HUES48 (cell line): ENCODE measurements around the gene UQCRHL.

Experiments used
- H3K27ac ChIP-seq: one replicate; pipeline ENCODE4 v1.7.0; 2013; ENCODE audit warnings: low read depth, low read length, inconsistent platforms
- H3K27me3 ChIP-seq: 2 replicates; pipeline ENCODE4 v1.6.1; 2013; ENCODE audit warnings: mild to moderate bottlenecking, low read length; ENCODE audit not compliant: control insufficient read depth, insufficient read depth
- H3K36me3 ChIP-seq: 2 replicates; pipeline ENCODE4 v1.6.1; 2013; ENCODE audit warnings: low read length; ENCODE audit not compliant: control insufficient read depth, insufficient read depth
- H3K4me1 ChIP-seq: 2 replicates; pipeline ENCODE4 v1.6.1; 2013; ENCODE audit warnings: mild to moderate bottlenecking, low read length; ENCODE audit not compliant: control insufficient read depth, insufficient read depth
- H3K4me3 ChIP-seq: 2 replicates; pipeline ENCODE4 v1.5.1; 2013; ENCODE audit warnings: mild to moderate bottlenecking, low read depth, low read length
- H3K9ac ChIP-seq: 2 replicates; pipeline ENCODE4 v1.6.1; 2013; ENCODE audit warnings: mild to moderate bottlenecking, low read depth, low read length, moderate library complexity
- H3K9me3 ChIP-seq: 2 replicates; pipeline ENCODE4 v1.6.1; 2013; ENCODE audit warnings: low read length; ENCODE audit not compliant: control insufficient read depth, insufficient read depth

UQCRHL gene

DNA sequence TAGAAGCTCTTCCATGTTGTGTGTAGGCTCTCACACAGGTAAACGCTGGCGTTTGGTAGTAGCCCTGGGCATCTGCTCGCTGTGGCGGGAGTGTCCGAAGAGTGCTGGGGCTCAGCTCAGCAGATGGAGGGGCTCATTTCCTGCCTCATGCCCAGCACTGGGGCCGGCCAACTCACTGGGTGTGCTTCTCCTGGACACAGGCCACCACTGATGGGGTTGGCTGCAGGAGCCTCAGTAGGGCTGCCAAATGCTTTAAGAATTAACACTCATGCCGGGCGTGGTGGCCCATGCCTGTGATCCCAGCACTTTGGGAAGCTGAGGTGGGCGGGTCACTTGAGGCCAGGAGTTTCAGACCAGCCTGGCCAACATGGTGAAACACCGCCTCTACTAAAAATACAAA lies 20.9 kb downstream of the UQCRHL start:
- Histone ChIP-seq H3K27me3 (no peaks in the 10 kb centered on the region), H3K9ac (no peak overlapping the region), H3K4me3 (no peak overlapping the region), H3K27ac (no peak overlapping the region), H3K9me3 (no peaks in the 10 kb centered on the region), H3K36me3 (peaks cover 31% of the 10 kb centered on the region), H3K4me1 (no peaks in the 10 kb centered on the region)

DNA sequence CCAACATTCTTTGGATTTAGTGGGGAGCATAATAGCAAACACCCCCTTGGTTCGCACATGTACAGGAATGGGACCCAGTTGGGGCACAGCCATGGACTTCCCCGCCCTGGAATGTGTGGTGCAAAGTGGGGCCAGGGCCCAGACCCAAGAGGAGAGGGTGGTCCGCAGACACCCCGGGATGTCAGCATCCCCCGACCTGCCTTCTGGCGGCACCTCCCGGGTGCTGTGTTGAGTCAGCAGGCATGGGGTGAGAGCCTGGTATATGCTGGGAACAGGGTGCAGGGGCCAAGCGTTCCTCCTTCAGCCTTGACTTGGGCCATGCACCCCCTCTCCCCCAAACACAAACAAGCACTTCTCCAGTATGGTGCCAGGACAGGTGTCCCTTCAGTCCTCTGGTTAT lies 21.8 kb downstream of the UQCRHL start:
- H3K27me3 ChIP-seq: no peaks in the 10 kb centered on the region
- no peak overlapping the region for H3K4me3 ChIP-seq
- H3K4me1 ChIP-seq: no peaks in the 10 kb centered on the region
- no peaks in the 10 kb centered on the region for H3K9me3 ChIP-seq
- no peak overlapping the region for H3K27ac ChIP-seq
- H3K36me3 ChIP-seq: peaks cover 38% of the 10 kb centered on the region
- H3K9ac ChIP-seq: no peak overlapping the region

- Histone ChIP-seq H3K9ac (no peak overlapping the region), H3K4me3 (no peak overlapping the region), H3K9me3 (no peaks in the 10 kb centered on the region), H3K36me3 (peaks cover 74% of the 10 kb centered on the region), H3K27me3 (no peaks in the 10 kb centered on the region), H3K4me1 (no peaks in the 10 kb centered on the region), H3K27ac (no peak overlapping the region)
These were observed 29.3 kb downstream of the UQCRHL start for GRCh38 chr1:15777909-15778707.

- H3K36me3 ChIP-seq: peaks cover 77% of the 10 kb centered on the region
- no peaks in the 10 kb centered on the region for H3K9me3 ChIP-seq
- no peak overlapping the region for H3K27ac ChIP-seq
- H3K4me1 ChIP-seq: no peaks in the 10 kb centered on the region
- H3K9ac ChIP-seq: no peak overlapping the region
- no peaks in the 10 kb centered on the region for H3K27me3 ChIP-seq
- H3K4me3 ChIP-seq: no peak overlapping the region
These were observed 31.7 kb downstream of the UQCRHL start for GRCh38 chr1:15775706-15776105.

DNA sequence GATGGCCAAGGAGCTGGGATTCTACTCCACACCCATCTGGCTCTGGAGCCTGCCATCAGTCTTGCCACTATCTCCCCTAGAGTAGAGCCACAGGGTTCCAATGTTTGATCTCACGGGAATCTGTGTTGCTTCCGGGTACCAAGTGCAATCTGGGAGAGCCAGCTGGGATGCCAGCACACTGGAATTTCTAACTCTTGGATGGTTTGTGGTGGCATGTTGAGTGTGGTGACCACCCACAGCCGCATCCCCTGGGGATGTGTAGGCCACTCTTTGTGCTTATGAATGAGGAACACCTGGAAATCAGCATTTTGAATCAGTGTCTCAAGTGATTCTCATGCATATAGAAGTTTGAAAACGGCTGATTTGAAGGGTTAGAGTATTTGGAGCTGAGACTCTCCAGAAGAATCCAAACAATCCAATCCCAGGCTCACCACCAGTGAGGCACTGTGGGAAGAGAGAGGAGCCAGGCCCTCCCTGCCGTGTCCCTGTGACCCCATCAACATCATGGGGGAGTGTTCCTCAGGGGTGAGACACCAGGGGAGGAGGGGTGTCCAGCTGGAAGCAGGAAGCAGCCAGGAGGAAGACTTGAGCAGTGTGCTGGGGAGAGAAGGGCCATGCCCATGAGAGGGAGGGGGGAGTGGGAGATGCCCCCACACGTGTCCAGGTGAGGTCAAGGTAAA lies 35.5 kb downstream of the UQCRHL start:
- Histone ChIP-seq H3K9ac (no peak overlapping the region), H3K4me3 (no peak overlapping the region), H3K4me1 (no peaks in the 10 kb centered on the region), H3K36me3 (peaks cover 81% of the 10 kb centered on the region), H3K9me3 (no peaks in the 10 kb centered on the region), H3K27me3 (no peaks in the 10 kb centered on the region), H3K27ac (no peak overlapping the region)

GRCh38 chr1:15770313-15770962 lies 37.0 kb downstream of the UQCRHL start:
- Histone ChIP-seq H3K9ac (no peak overlapping the region), H3K9me3 (no peaks in the 10 kb centered on the region), H3K36me3 (peaks cover 78% of the 10 kb centered on the region), H3K4me3 (no peak overlapping the region), H3K27me3 (no peaks in the 10 kb centered on the region), H3K4me1 (no peaks in the 10 kb centered on the region), H3K27ac (no peak overlapping the region)

- no peaks in the 10 kb centered on the region for H3K4me1 ChIP-seq
These were observed 39.1 kb downstream of the UQCRHL start for GRCh38 chr1:15768388-15768787.

GRCh38 chr1:15767941-15768340 lies 39.5 kb downstream of the UQCRHL start:
- no peak overlapping the region for H3K4me3 ChIP-seq
- H3K27ac ChIP-seq: no peak overlapping the region
- H3K9ac ChIP-seq: no peak overlapping the region
- no peaks in the 10 kb centered on the region for H3K9me3 ChIP-seq
- no peaks in the 10 kb centered on the region for H3K4me1 ChIP-seq
- H3K36me3 ChIP-seq: peaks cover 78% of the 10 kb centered on the region
- H3K27me3 ChIP-seq: no peaks in the 10 kb centered on the region

More at GRCh38 chr1:15768388-15768787, 39.1 kb downstream of the UQCRHL start:
- H3K27me3 ChIP-seq: no peaks in the 10 kb centered on the region
- peaks cover 79% of the 10 kb centered on the region for H3K36me3 ChIP-seq
- H3K27ac ChIP-seq: no peak overlapping the region
- H3K9me3 ChIP-seq: no peaks in the 10 kb centered on the region
- H3K9ac ChIP-seq: no peak overlapping the region
- H3K4me3 ChIP-seq: no peak overlapping the region

DNA sequence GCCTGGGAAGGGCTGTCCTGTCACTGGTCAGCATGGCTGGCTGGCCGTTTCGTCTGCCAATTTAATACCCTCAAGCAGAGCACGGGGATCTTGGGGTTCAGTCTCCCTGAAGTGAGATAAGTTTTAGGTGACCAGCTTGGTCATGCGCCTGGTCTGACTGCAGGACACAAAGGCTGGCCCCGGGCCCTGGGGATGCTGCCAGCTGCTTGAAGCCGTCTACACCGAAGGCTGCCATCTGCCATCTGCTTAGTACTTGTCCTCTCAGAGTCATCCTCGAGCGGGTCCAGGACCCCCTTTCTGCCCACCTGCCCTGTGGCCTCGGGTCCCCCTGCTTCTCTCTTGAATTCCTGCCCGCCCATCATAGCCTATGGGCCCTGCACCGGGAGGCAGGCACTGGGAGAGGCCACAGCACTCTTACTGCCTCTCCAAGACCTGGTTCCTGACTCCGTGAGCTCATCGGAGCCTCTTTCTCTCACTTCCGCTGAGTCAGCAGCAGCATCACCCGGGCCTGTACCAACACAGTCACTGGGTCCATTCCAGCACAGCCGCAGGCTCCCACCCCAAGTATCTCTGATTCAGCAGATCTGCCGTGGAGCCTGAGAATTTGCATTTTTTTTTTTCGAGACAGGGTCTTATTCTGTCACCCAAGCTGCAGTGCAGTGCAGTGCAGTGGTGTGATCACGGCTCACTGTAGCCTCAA lies 41.8 kb downstream of the UQCRHL start:
- no peak overlapping the region for H3K9ac ChIP-seq
- H3K9me3 ChIP-seq: no peaks in the 10 kb centered on the region
- H3K27me3 ChIP-seq: no peaks in the 10 kb centered on the region
- H3K27ac ChIP-seq: no peak overlapping the region
- H3K36me3 ChIP-seq: peaks cover 60% of the 10 kb centered on the region
- H3K4me3 ChIP-seq: no peak overlapping the region
- H3K4me1 ChIP-seq: peaks cover 8% of the 10 kb centered on the region; the same call in 1 of the 2 replicates

- Histone ChIP-seq H3K27ac (no peak overlapping the region), H3K4me3 (no peak overlapping the region), H3K9ac (no peak overlapping the region), H3K9me3 (no peaks in the 10 kb centered on the region), H3K27me3 (no peaks in the 10 kb centered on the region), H3K4me1 (peaks cover 9% of the 10 kb centered on the region; the same call in 1 of the 2 replicates), H3K36me3 (peaks cover 53% of the 10 kb centered on the region)
These were observed 42.6 kb downstream of the UQCRHL start for GRCh38 chr1:15764890-15765289.
